AG09309 (cell line): ENCODE data around the gene DUOXA2.

Experiments
- DNase-seq: peaks from one replicate; pipeline ENCODE4 v3.0.0-alpha.2; 2010; ENCODE audit warnings: low read depth
- H3K4me3 ChIP-seq: 2 replicates; pipeline ENCODE4 v1.5.1; 2011; ENCODE audit warnings: mild to moderate bottlenecking, low read depth, low read length, moderate library complexity; ENCODE audit not compliant: control insufficient read depth
- TF ChIP-seq, protein P1 (sequence below): IDR thresholded peaks from 2 replicates; pipeline ENCODE4 v1.5.1; 2011; ENCODE audit warnings: mild to moderate bottlenecking, low read depth, low read length, inconsistent platforms; ENCODE audit not compliant: insufficient read depth, control insufficient read depth; ENCODE audit errors: missing control alignments

Gene DUOXA2

DNA sequence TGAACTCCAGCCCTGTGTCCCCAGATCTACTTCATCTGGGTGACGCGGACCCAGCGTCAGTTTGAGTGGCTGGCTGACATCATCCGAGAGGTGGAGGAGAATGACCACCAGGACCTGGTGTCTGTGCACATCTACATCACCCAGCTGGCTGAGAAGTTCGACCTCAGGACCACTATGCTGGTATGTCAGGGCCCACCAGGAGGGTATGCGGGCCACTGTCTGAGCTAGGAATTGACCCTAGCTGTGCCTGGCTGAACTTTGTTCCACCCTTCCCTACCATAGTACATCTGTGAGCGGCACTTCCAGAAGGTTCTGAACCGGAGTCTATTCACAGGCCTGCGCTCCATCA is 49.4 kb downstream of the DUOXA2 start:
- TF ChIP-seq, protein P1, sequence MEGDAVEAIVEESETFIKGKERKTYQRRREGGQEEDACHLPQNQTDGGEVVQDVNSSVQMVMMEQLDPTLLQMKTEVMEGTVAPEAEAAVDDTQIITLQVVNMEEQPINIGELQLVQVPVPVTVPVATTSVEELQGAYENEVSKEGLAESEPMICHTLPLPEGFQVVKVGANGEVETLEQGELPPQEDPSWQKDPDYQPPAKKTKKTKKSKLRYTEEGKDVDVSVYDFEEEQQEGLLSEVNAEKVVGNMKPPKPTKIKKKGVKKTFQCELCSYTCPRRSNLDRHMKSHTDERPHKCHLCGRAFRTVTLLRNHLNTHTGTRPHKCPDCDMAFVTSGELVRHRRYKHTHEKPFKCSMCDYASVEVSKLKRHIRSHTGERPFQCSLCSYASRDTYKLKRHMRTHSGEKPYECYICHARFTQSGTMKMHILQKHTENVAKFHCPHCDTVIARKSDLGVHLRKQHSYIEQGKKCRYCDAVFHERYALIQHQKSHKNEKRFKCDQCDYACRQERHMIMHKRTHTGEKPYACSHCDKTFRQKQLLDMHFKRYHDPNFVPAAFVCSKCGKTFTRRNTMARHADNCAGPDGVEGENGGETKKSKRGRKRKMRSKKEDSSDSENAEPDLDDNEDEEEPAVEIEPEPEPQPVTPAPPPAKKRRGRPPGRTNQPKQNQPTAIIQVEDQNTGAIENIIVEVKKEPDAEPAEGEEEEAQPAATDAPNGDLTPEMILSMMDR = no peak
- DNase-seq = no peak
- no peak overlapping the region for H3K4me3 ChIP-seq

DNA sequence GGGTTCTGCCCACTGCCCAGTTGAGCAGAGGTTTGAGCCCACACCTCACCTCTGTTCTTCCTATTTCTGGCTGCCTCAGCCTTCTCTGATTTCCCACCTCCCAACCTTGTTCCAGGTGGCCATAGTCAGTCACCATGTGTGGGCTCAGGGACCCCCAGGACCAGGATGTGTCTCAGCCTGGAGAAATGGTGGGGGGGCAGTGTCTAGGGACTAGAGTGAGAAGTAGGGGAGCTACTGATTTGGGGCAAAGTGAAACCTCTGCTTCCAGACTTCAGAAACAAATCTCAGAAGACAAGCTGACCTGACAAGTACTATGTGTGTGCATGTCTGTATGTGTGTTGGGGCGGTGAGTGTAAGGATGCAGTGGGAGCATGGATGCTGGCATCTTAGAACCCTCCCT is 50.8 kb downstream of the DUOXA2 start:
- TF ChIP-seq, protein P1 = no peak

DNA sequence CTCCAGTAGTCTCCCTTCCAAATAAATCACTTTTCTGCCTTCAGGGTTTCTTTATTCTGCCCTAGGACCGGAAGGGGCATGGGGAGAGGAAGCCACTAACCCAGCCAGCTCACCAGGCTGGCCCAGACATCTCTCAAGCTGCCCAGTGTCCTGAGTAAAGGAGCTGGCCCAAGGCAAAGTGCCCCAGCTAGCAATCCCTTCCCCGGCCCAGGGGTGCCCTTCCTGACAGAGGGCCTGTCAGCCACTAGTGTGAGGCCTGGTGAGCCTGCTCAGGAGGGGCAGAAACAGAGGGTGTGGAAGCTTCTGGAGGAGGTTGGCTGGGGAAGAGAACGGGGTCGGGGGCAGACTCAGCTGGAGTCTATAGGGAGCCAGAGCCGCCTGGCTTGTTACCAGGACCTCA is 51.4 kb downstream of the DUOXA2 start:
- DNase-seq = no peak
- no peak overlapping the region for H3K4me3 ChIP-seq
- TF ChIP-seq, protein P1 = no peak

More for the DNA sequence above, 50.8 kb downstream of the DUOXA2 start:
- no peak for DNase-seq
- H3K4me3 ChIP-seq = no peak overlapping the region

DNA sequence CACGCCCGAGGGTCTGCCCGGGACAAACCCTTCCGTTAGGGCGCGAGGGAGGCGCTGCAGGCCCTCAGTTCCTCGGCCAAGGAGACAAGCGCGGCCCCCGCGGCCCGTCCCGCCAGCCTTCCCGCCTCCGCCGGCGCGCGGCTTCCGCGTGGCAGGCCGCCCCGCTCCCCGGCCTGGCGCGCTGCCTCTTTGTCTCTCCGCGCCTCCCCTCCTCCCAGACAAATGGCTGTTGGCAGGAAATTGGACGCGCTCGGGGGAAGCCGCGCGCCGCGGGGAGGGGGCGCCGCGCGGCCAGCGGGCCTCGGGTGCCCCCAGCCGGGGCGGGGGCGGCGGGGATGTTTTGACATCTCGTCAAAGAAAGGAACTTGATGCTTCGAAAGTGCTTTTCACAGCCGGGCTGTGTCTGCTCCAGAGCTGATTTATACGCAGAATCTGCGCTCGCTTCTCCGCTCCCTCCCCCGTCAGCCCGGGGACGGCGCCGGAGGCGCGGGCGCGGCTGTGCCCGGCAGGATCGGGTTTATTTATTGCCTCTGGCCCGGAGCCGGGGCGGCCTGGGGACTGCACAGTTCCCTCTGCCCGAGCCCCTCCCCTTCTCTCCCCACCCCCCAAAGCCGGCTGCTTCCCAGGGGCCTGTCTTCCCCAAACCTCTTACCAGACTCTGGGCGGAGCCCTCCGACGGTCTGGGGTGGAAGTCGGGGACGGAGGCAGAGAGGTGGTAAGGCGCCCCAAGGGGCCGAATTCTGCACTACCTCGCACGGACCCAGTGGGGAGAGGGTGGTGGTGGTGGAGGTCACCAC is 52.9 kb downstream of the DUOXA2 start:
- H3K4me3 ChIP-seq = peak overlapping the region; percentile 64
- TF ChIP-seq, protein P1 = peak; percentile 76
- peak; percentile 52 for DNase-seq

DNA sequence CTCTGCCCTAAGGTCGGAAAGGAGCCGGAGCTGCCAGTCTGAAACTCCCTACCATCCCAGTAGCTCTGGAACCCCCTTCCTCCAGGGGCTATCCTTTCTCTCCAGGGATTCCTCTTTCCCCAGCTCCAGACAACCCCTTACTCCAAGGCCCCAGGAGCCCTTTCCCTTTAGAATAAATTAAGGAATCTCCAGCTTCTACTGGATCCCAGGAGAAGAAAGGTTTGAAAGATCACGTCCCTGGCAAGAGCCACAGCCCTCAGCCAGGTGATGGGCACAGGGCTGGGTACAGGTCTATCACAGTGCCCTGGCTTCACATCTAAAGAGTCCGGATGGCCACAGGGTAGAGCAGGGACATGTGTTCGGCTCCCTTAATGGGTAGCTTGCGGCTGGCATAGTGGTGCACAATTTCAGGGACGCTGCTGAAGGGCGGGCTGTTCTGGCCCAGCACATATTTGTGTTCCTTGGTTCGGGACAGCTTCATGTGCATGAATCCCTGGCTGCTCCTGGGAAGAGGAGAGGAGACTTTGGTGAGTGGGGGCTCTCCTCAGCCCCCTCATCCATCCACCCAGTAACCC is 53.6 kb downstream of the DUOXA2 start:
- peak overlapping the region; percentile 64 for H3K4me3 ChIP-seq
- no peak for DNase-seq
- TF ChIP-seq, protein P1 = no peak
